ENCODE measurements around the gene DZANK1.
"Not testable (repeated sequence)": the region's sequence is repeated elsewhere in the genome, so short reads cannot be mapped to it uniquely, and the experiment has no call there.

DZANK1 gene

GRCh38 chr20:18414140-18414539, 52.7 kb downstream of the DZANK1 start:
- no peaks in the 10 kb centered on the region for H3K36me3 Mint-ChIP-seq (ENCODE audit: low read depth)
- ATAC-seq (no peak), DNase-seq (no peak)
- no peaks in the 10 kb centered on the region for H3K9me3 Mint-ChIP-seq
- peaks cover 4% of the 10 kb centered on the region for H3K4me1 Mint-ChIP-seq
- H3K27me3 Mint-ChIP-seq, result no peaks in the 10 kb centered on the region
- no peak overlapping the region for H3K27ac Mint-ChIP-seq
- H3K4me3 Mint-ChIP-seq, result no peak overlapping the region

GRCh38 chr20:18412221-18412901, 54.5 kb downstream of the DZANK1 start:
- H3K4me1 Mint-ChIP-seq, result peaks cover 4% of the 10 kb centered on the region
- no peak for ATAC-seq
- no peaks in the 10 kb centered on the region for H3K9me3 Mint-ChIP-seq
- DNase-seq, result no peak
- no peak overlapping the region for H3K4me3 Mint-ChIP-seq
- no peak overlapping the region for H3K27ac Mint-ChIP-seq
- H3K27me3 Mint-ChIP-seq, result no peaks in the 10 kb centered on the region
- H3K36me3 Mint-ChIP-seq (ENCODE audit: low read depth), result no peaks in the 10 kb centered on the region

GRCh38 chr20:18405826-18406225, 61.0 kb downstream of the DZANK1 start:
- Mint-ChIP-seq H3K27me3 (no peaks in the 10 kb centered on the region), H3K27ac (no peak overlapping the region), H3K4me3 (no peak overlapping the region), H3K4me1 (no peaks in the 10 kb centered on the region), H3K36me3 (ENCODE audit: low read depth) (peaks cover 7% of the 10 kb centered on the region), H3K9me3 (no peaks in the 10 kb centered on the region)
- DNase-seq (no peak), ATAC-seq (no peak)

GRCh38 chr20:18404172-18404571, 62.7 kb downstream of the DZANK1 start:
- Mint-ChIP-seq H3K4me3 (no peak overlapping the region), H3K9me3 (no peaks in the 10 kb centered on the region), H3K27ac (no peak overlapping the region), H3K27me3 (no peaks in the 10 kb centered on the region), H3K36me3 (ENCODE audit: low read depth) (peaks cover 7% of the 10 kb centered on the region), H3K4me1 (no peaks in the 10 kb centered on the region)
- DNase-seq (no peak), ATAC-seq (no peak)

- H3K27me3 Mint-ChIP-seq, result no peaks in the 10 kb centered on the region
- H3K4me1 Mint-ChIP-seq, result no peaks in the 10 kb centered on the region
- ATAC-seq (no peak), DNase-seq (no peak)
- no peaks in the 10 kb centered on the region for H3K9me3 Mint-ChIP-seq
- H3K27ac Mint-ChIP-seq, result no peak overlapping the region
- no peak overlapping the region for H3K4me3 Mint-ChIP-seq
- peaks cover 7% of the 10 kb centered on the region for H3K36me3 Mint-ChIP-seq (ENCODE audit: low read depth)
These were observed 63.6 kb downstream of the DZANK1 start for GRCh38 chr20:18403269-18403668.

GRCh38 chr20:18401305-18401704, 65.5 kb downstream of the DZANK1 start:
- no peak for DNase-seq
- Mint-ChIP-seq H3K4me3 (no peak overlapping the region), H3K9me3 (no peaks in the 10 kb centered on the region), H3K4me1 (no peaks in the 10 kb centered on the region), H3K27me3 (no peaks in the 10 kb centered on the region), H3K27ac (no peak overlapping the region), H3K36me3 (ENCODE audit: low read depth) (peaks cover 7% of the 10 kb centered on the region)
- no peak for ATAC-seq

- peaks cover 7% of the 10 kb centered on the region for H3K36me3 Mint-ChIP-seq (ENCODE audit: low read depth)
- no peaks in the 10 kb centered on the region for H3K4me1 Mint-ChIP-seq
- no peak for ATAC-seq
- DNase-seq, result no peak
- no peak overlapping the region for H3K4me3 Mint-ChIP-seq
- no peak overlapping the region for H3K27ac Mint-ChIP-seq
- H3K9me3 Mint-ChIP-seq, result no peaks in the 10 kb centered on the region
- no peaks in the 10 kb centered on the region for H3K27me3 Mint-ChIP-seq
These were observed 66.4 kb downstream of the DZANK1 start for GRCh38 chr20:18400460-18400859.

GRCh38 chr20:18398713-18399112, 68.1 kb downstream of the DZANK1 start:
- ATAC-seq, result not testable (repeated sequence)

GRCh38 chr20:18397030-18397429, 69.8 kb downstream of the DZANK1 start:
- ATAC-seq (no peak), DNase-seq (no peak)
- peaks cover 5% of the 10 kb centered on the region for H3K36me3 Mint-ChIP-seq (ENCODE audit: low read depth)
- H3K9me3 Mint-ChIP-seq, result no peaks in the 10 kb centered on the region
- no peak overlapping the region for H3K27ac Mint-ChIP-seq
- no peak overlapping the region for H3K4me3 Mint-ChIP-seq
- H3K27me3 Mint-ChIP-seq, result no peaks in the 10 kb centered on the region
- no peaks in the 10 kb centered on the region for H3K4me1 Mint-ChIP-seq

More at GRCh38 chr20:18398713-18399112, 68.1 kb downstream of the DZANK1 start:
- not testable (repeated sequence) for H3K36me3 Mint-ChIP-seq (ENCODE audit: low read depth); H3K4me1 Mint-ChIP-seq; H3K9me3 Mint-ChIP-seq; H3K4me3 Mint-ChIP-seq; H3K27me3 Mint-ChIP-seq; H3K27ac Mint-ChIP-seq; DNase-seq

GRCh38 chr20:18395544-18395943, 71.3 kb downstream of the DZANK1 start:
- H3K4me3 Mint-ChIP-seq, result no peak overlapping the region
- no peaks in the 10 kb centered on the region for H3K4me1 Mint-ChIP-seq
- no peak for DNase-seq
- H3K9me3 Mint-ChIP-seq, result no peaks in the 10 kb centered on the region
- no peaks in the 10 kb centered on the region for H3K27me3 Mint-ChIP-seq
- H3K27ac Mint-ChIP-seq, result no peak overlapping the region
- no peaks in the 10 kb centered on the region for H3K36me3 Mint-ChIP-seq (ENCODE audit: low read depth)
- no peak for ATAC-seq

GRCh38 chr20:18394363-18394762, 72.5 kb downstream of the DZANK1 start:
- Mint-ChIP-seq H3K4me3 (no peak overlapping the region), H3K36me3 (ENCODE audit: low read depth) (no peaks in the 10 kb centered on the region), H3K9me3 (no peaks in the 10 kb centered on the region), H3K27ac (no peak overlapping the region), H3K4me1 (no peaks in the 10 kb centered on the region), H3K27me3 (no peaks in the 10 kb centered on the region)
- ATAC-seq (no peak), DNase-seq (no peak)

GRCh38 chr20:18391686-18392085, 75.1 kb downstream of the DZANK1 start:
- ATAC-seq (no peak), DNase-seq (no peak)
- Mint-ChIP-seq H3K36me3 (ENCODE audit: low read depth) (no peaks in the 10 kb centered on the region), H3K4me1 (no peaks in the 10 kb centered on the region), H3K27me3 (no peaks in the 10 kb centered on the region), H3K9me3 (no peaks in the 10 kb centered on the region), H3K4me3 (no peak overlapping the region), H3K27ac (no peak overlapping the region)

GRCh38 chr20:18390201-18390600, 76.6 kb downstream of the DZANK1 start:
- H3K27ac Mint-ChIP-seq, result no peak overlapping the region
- H3K4me3 Mint-ChIP-seq, result no peak overlapping the region
- H3K9me3 Mint-ChIP-seq, result no peaks in the 10 kb centered on the region
- no peaks in the 10 kb centered on the region for H3K27me3 Mint-ChIP-seq
- H3K4me1 Mint-ChIP-seq, result no peaks in the 10 kb centered on the region
- no peak for ATAC-seq
- no peaks in the 10 kb centered on the region for H3K36me3 Mint-ChIP-seq (ENCODE audit: low read depth)
- no peak for DNase-seq

- no peak overlapping the region for H3K27ac Mint-ChIP-seq
- H3K9me3 Mint-ChIP-seq, result no peaks in the 10 kb centered on the region
- ATAC-seq (no peak), DNase-seq (no peak)
- no peaks in the 10 kb centered on the region for H3K27me3 Mint-ChIP-seq
- no peak overlapping the region for H3K4me3 Mint-ChIP-seq
- no peaks in the 10 kb centered on the region for H3K36me3 Mint-ChIP-seq (ENCODE audit: low read depth)
- no peaks in the 10 kb centered on the region for H3K4me1 Mint-ChIP-seq
These were observed 78.0 kb downstream of the DZANK1 start for GRCh38 chr20:18388860-18389259.

- Mint-ChIP-seq H3K4me1 (no peaks in the 10 kb centered on the region), H3K27me3 (no peaks in the 10 kb centered on the region), H3K27ac (no peak overlapping the region), H3K4me3 (no peak overlapping the region), H3K9me3 (no peaks in the 10 kb centered on the region), H3K36me3 (ENCODE audit: low read depth) (no peaks in the 10 kb centered on the region)
- ATAC-seq (no peak), DNase-seq (no peak)
These were observed 85.8 kb downstream of the DZANK1 start for GRCh38 chr20:18380908-18381529.

Data from activated naive CD8-positive, alpha-beta T cell treated with anti-CD3 and anti-CD28 coated beads, Interleukin-2, amount 50 U/mL, for 24 hours (primary cell).